Keratinocyte (primary cell): Measurements from ENCODE around the gene MAP3K5. TPM values are rescaled to one million over a fixed set of nuclear protein-coding genes. Genes with fewer than 3 reads are reported as not detected.

ENCODE experiments used
- DNase-seq: peaks from one replicate; pipeline ENCODE4 v3.0.0-alpha.2; 2011; ENCODE audit warnings: low read depth, missing footprints, low spot score
- FAIRE-seq: peaks from 2 replicates; lab custom pipeline; 2011; peaks lifted over from hg19 to GRCh38; lab: Jason Lieb, UNC
- H2AFZ ChIP-seq: 2 replicates; pipeline ENCODE4 v1.6.0; 2012; ENCODE audit warnings: low read length, control low read depth, inconsistent platforms; ENCODE audit not compliant: control insufficient read depth
- H3K27ac ChIP-seq: 2 replicates; pipeline ENCODE4 v1.5.1; 2011; ENCODE audit warnings: low read length; ENCODE audit not compliant: control insufficient read depth, insufficient read depth
- H3K27me3 ChIP-seq: 3 replicates; pipeline ENCODE4 v1.6.0; 2011; ENCODE audit warnings: low read length; ENCODE audit not compliant: control insufficient read depth, insufficient read depth; ENCODE audit errors: extremely low read depth
- H3K36me3 ChIP-seq, 2 experiments: 2 replicates in 1 of 2; 3 replicates in 1 of 2; pipeline ENCODE4 v1.5.1; 2011; ENCODE audit warnings: low read length in 2 of 2, mild to moderate bottlenecking in 1 of 2; ENCODE audit not compliant: control insufficient read depth in 2 of 2, insufficient read depth in 2 of 2; ENCODE audit errors: extremely low read depth in 1 of 2
- H3K4me1 ChIP-seq: 3 replicates; pipeline ENCODE4 v1.5.1; 2011; ENCODE audit warnings: low read length; ENCODE audit not compliant: control insufficient read depth, insufficient read depth; ENCODE audit errors: extremely low read depth
- H3K4me2 ChIP-seq: 3 replicates; pipeline ENCODE4 v1.6.0; 2011; ENCODE audit warnings: low read depth, low read length; ENCODE audit not compliant: control insufficient read depth, insufficient read depth; ENCODE audit errors: extremely low read depth
- H3K4me3 ChIP-seq, 3 experiments: fragments of 200-600 bp in 1 of 3; sonication (generic) in 1 of 3; 2 replicates in 2 of 3; 3 replicates in 1 of 3; pipeline ENCODE4 v1.5.1; 2011 to 2016; ENCODE audit warnings: low read length in 3 of 3, mild to moderate bottlenecking in 3 of 3, control low read depth in 2 of 3, inconsistent platforms in 1 of 3, low read depth in 1 of 3, mixed read lengths in 1 of 3, mixed run types in 1 of 3, moderate library complexity in 1 of 3; ENCODE audit not compliant: control insufficient read depth in 2 of 3, insufficient read depth in 2 of 3; ENCODE audit errors: extremely low read depth in 1 of 3
- H3K79me2 ChIP-seq: 2 replicates; pipeline ENCODE4 v1.6.0; 2012; ENCODE audit warnings: low read length; ENCODE audit not compliant: control insufficient read depth, insufficient read depth
- H3K9ac ChIP-seq: 3 replicates; pipeline ENCODE4 v1.6.0; 2011; ENCODE audit warnings: low read length; ENCODE audit not compliant: control insufficient read depth, insufficient read depth; ENCODE audit errors: extremely low read depth
- H3K9me1 ChIP-seq: 3 replicates; pipeline ENCODE4 v1.6.0; 2011; ENCODE audit warnings: low read length; ENCODE audit not compliant: control insufficient read depth, insufficient read depth; ENCODE audit errors: extremely low read depth
- H3K9me3 ChIP-seq: 2 replicates; pipeline ENCODE4 v1.5.1; 2012; ENCODE audit warnings: low read depth, low read length; ENCODE audit not compliant: control insufficient read depth
- H4K20me1 ChIP-seq: 3 replicates; pipeline ENCODE4 v1.6.0; 2011; ENCODE audit warnings: low read length; ENCODE audit not compliant: control insufficient read depth, insufficient read depth; ENCODE audit errors: extremely low read depth
- EZH2 ChIP-seq: IDR thresholded peaks from one replicate; pipeline ENCODE4 v1.6.1; 2012; ENCODE audit warnings: inconsistent platforms, mild to moderate bottlenecking, low read length, moderate library complexity
- dilution Hi-C: fragments of 300-500 bp; cut with MboI; formaldehyde crosslinking; loops from one replicate; pipeline ENCODE4 v1.7.0; 2020; ENCODE audit warnings: low sequenced_read_pairs; ENCODE audit not compliant: extremely low pct_ligation_motif_present
- polyA plus RNA-seq, 5 experiments: library from polyadenylated mRNA; depleted of rRNA in 3 of 5; stranded (reverse) in 3 of 5; stranded (forward) in 1 of 5; unstranded in 1 of 5; fragments of >200 nt; gene quantifications; 1 replicate in 1 of 5; 2 replicates in 3 of 5; 3 replicates in 1 of 5; pipeline versions ENCODE4 v1.2.1 to v1.2.3, GENCODE V29; 2011 to 2012; ENCODE audit warnings: missing spikeins in 2 of 5, low read depth in 1 of 5, low replicate concordance in 1 of 5
- TF ChIP-seq, protein P1 (sequence below), 3 experiments: IDR thresholded peaks in 1 of 3; conservative IDR thresholded peaks in 1 of 3; optimal IDR thresholded peaks in 1 of 3; 2 replicates in 2 of 3; 3 replicates in 1 of 3; pipeline versions ENCODE3 to v1.5.1; 2011; ENCODE audit warnings: low read length in 3 of 3, mild to moderate bottlenecking in 3 of 3, moderate library complexity in 2 of 3, control low read depth in 1 of 3, inconsistent platforms in 1 of 3; ENCODE audit not compliant: insufficient read depth in 2 of 3; ENCODE audit errors: extremely low read depth in 1 of 3

The MAP3K5 gene
- polyA plus RNA-seq, 1 donor (not counting 4 experiments of a cell fraction or from before 2014, with no cell fraction given): 3.4 TPM

- TF ChIP-seq EZH2: no peak
- TF ChIP-seq, protein P1, sequence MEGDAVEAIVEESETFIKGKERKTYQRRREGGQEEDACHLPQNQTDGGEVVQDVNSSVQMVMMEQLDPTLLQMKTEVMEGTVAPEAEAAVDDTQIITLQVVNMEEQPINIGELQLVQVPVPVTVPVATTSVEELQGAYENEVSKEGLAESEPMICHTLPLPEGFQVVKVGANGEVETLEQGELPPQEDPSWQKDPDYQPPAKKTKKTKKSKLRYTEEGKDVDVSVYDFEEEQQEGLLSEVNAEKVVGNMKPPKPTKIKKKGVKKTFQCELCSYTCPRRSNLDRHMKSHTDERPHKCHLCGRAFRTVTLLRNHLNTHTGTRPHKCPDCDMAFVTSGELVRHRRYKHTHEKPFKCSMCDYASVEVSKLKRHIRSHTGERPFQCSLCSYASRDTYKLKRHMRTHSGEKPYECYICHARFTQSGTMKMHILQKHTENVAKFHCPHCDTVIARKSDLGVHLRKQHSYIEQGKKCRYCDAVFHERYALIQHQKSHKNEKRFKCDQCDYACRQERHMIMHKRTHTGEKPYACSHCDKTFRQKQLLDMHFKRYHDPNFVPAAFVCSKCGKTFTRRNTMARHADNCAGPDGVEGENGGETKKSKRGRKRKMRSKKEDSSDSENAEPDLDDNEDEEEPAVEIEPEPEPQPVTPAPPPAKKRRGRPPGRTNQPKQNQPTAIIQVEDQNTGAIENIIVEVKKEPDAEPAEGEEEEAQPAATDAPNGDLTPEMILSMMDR (optimal IDR thresholded peaks at IDR 0.05 in 1 of 3, IDR thresholded peaks at IDR 0.05 in 1 of 3, conservative IDR thresholded peaks at IDR 0.05 in 1 of 3; ENCODE audit: extremely low read depth in 1 of 3, insufficient read depth in 2 of 3, low read length in 3 of 3): no peak
- no peak for FAIRE-seq
- H3K36me3 ChIP-seq: no peaks in the 10 kb centered on the region
Measured at GRCh38 chr6:136616527-136616926, 175.8 kb downstream of the MAP3K5 start.

GRCh38 chr6:136614994-136615393 lies 177.3 kb downstream of the MAP3K5 start:
- Histone ChIP-seq H3K4me3 (no peak overlapping the region), H3K36me3 (no peaks in the 10 kb centered on the region), H3K4me2 (no peak overlapping the region), H2AFZ (no peak overlapping the region), H3K4me1 (peaks cover 8% of the 10 kb centered on the region), H3K27ac (no peak overlapping the region), H3K9me3 (no peaks in the 10 kb centered on the region), H3K9me1 (no peaks in the 10 kb centered on the region), H4K20me1 (no peaks in the 10 kb centered on the region), H3K9ac (no peak overlapping the region), H3K27me3 (no peaks in the 10 kb centered on the region), H3K79me2 (no peaks in the 10 kb centered on the region)
- dilution Hi-C loops: no loop called here
- DNase-seq (no peak), FAIRE-seq (no peak)
- TF ChIP-seq, protein P1 (optimal IDR thresholded peaks at IDR 0.05 in 1 of 3, IDR thresholded peaks at IDR 0.05 in 1 of 3, conservative IDR thresholded peaks at IDR 0.05 in 1 of 3; ENCODE audit: extremely low read depth in 1 of 3, insufficient read depth in 2 of 3, low read length in 3 of 3): no peak
- no peak for TF ChIP-seq EZH2

More at GRCh38 chr6:136616527-136616926, 175.8 kb downstream of the MAP3K5 start:
- Histone ChIP-seq H3K4me1 (no peaks in the 10 kb centered on the region), H3K9ac (no peak overlapping the region), H4K20me1 (no peaks in the 10 kb centered on the region), H3K9me1 (no peaks in the 10 kb centered on the region), H3K9me3 (no peaks in the 10 kb centered on the region), H3K27me3 (no peaks in the 10 kb centered on the region), H3K79me2 (no peaks in the 10 kb centered on the region), H2AFZ (no peak overlapping the region), H3K27ac (no peak overlapping the region), H3K4me3 (no peak overlapping the region), H3K4me2 (no peak overlapping the region)
- DNase-seq: no peak
- dilution Hi-C loops: no loop called here
